ENCODE data around the gene CMTM4. TPM values are rescaled to one million over a fixed set of nuclear protein-coding genes. Genes with fewer than 3 reads are reported as not detected.
"Not testable (repeated sequence)": the region's sequence is repeated elsewhere in the genome, so short reads cannot be mapped to it uniquely, and the experiment has no call there.

Gene CMTM4
- total and polyA plus RNA-seq, 4 experiments from 2014 or later, result 0.21 to 2.2 (median 2.0) TPM; not detected in 1

DNA sequence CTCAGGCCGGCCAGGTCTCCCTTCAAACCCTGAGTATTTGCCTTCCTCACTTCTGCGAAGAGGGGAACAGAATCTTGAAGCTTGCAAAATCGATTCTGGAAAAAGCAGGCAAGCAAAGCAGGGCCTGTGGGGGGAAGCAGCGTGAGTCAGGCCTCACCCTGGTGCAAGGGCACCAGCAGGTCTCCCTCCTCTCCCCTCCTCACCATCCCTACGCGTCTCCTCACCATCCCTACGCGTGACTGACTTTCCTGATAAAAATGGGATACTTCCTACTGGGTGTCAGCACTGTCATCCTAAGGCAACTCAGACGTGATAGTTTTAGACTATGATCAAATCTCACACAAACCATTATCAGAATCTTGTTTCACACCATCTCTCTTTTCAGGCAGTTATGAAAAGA is 80.0 kb downstream of the CMTM4 start:
- Mint-ChIP-seq H3K9me3 (no peaks in the 10 kb centered on the region), H3K4me3 (no peak overlapping the region), H3K4me1 (no peaks in the 10 kb centered on the region), H3K27me3 (no peaks in the 10 kb centered on the region), H3K27ac (no peak overlapping the region), H3K36me3 (peaks cover 1 to 17% of the 10 kb centered on the region in 2 donors)
- Histone ChIP-seq H3K27ac (ENCODE audit: low read depth, low read length) (no peak overlapping the region), H3K4me3 (ENCODE audit: low read length in 2 of 2) (no peak overlapping the region), H3K9me3 (ENCODE audit: control insufficient read depth in 1 of 2, low read length in 2 of 2) (no peaks in the 10 kb centered on the region), H3K27me3 (ENCODE audit: insufficient read depth, low read length) (no peaks in the 10 kb centered on the region), H3K36me3 (ENCODE audit: insufficient read depth, low read length) (peaks cover 19% of the 10 kb centered on the region), H3K4me1 (ENCODE audit: insufficient read depth, low read length) (no peaks in the 10 kb centered on the region)
- POLR2A ChIA-PET (ENCODE audit: partially characterized antibody), result interaction anchor here (0.6 to 0.7 kb wide), 2 partner anchors 13 to 254 kb away, joined by 3 read pairs; no protein-coding TSS in a partner anchor
- no peak for DNase-seq
- CTCF ChIA-PET (ENCODE audit: partially characterized antibody), result interaction anchor here (2.7 kb wide), 1 partner anchor 8 kb away, joined by 16 read pairs; no protein-coding TSS in a partner anchor
- intact Hi-C loops (cut with micrococcal nuclease), result no loop called here

DNA sequence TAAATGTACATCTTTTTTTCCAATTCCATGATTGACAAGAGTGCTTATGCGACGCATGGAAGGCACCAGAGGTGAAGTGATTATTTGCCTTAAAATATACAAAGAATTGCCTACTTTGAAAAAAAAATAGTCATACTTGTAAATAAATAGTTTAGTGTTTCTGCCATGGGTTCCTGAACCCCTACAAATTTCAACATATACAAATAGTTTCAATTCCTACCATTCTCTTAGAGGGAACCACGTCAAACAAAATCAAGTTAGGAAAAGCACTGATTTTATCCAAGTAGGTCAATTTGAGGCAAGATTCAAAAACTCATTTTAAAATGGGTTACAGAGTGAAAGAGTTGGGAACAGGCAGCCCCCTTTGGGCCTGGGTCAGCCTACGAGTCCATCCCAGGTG is 80.4 kb downstream of the CMTM4 start:
- Mint-ChIP-seq H3K27ac (no peak overlapping the region), H3K4me1 (no peaks in the 10 kb centered on the region), H3K27me3 (no peaks in the 10 kb centered on the region), H3K9me3 (no peaks in the 10 kb centered on the region), H3K36me3 (peaks cover 5 to 21% of the 10 kb centered on the region in 2 donors), H3K4me3 (no peak overlapping the region)
- CTCF ChIA-PET (ENCODE audit: partially characterized antibody), result no interaction called here
- POLR2A ChIA-PET (ENCODE audit: partially characterized antibody), result no interaction called here
- intact Hi-C loops (cut with micrococcal nuclease), result no loop called here
- Histone ChIP-seq H3K9me3 (ENCODE audit: control insufficient read depth in 1 of 2, low read length in 2 of 2) (no peaks in the 10 kb centered on the region), H3K36me3 (ENCODE audit: insufficient read depth, low read length) (peaks cover 23% of the 10 kb centered on the region), H3K27ac (ENCODE audit: low read depth, low read length) (no peak overlapping the region), H3K4me1 (ENCODE audit: insufficient read depth, low read length) (no peaks in the 10 kb centered on the region), H3K27me3 (ENCODE audit: insufficient read depth, low read length) (no peaks in the 10 kb centered on the region), H3K4me3 (ENCODE audit: low read length in 2 of 2) (no peak overlapping the region)
- DNase-seq, result no peak

GRCh38 chr16:66614161-66614802 is 82.3 kb downstream of the CMTM4 start:
- H3K4me1 ChIP-seq (ENCODE audit: insufficient read depth, low read length), result no peaks in the 10 kb centered on the region
- no peaks in the 10 kb centered on the region for H3K9me3 ChIP-seq (ENCODE audit: control insufficient read depth in 1 of 2, low read length in 2 of 2)
- intact Hi-C loops (cut with micrococcal nuclease), result no loop called here
- no peak overlapping the region for H3K27ac Mint-ChIP-seq
- no peaks in the 10 kb centered on the region for H3K27me3 ChIP-seq (ENCODE audit: insufficient read depth, low read length)
- no peaks in the 10 kb centered on the region for H3K9me3 Mint-ChIP-seq
- DNase-seq, result no peak
- H3K36me3 ChIP-seq (ENCODE audit: insufficient read depth, low read length), result peaks cover 42% of the 10 kb centered on the region
- POLR2A ChIA-PET (ENCODE audit: partially characterized antibody), result no interaction called here
- H3K4me1 Mint-ChIP-seq, result no peaks in the 10 kb centered on the region
- peaks cover 13 to 29% of the 10 kb centered on the region in 2 donors for H3K36me3 Mint-ChIP-seq
- H3K4me3 ChIP-seq (ENCODE audit: low read length in 2 of 2), result no peak overlapping the region
- CTCF ChIA-PET (ENCODE audit: partially characterized antibody), result interaction anchor here (1.3 kb wide), 1 partner anchor 37 kb away, joined by 4 read pairs; no protein-coding TSS in a partner anchor
- no peak overlapping the region for H3K27ac ChIP-seq (ENCODE audit: low read depth, low read length)
- H3K27me3 Mint-ChIP-seq, result no peaks in the 10 kb centered on the region
- H3K4me3 Mint-ChIP-seq, result no peak overlapping the region

DNA sequence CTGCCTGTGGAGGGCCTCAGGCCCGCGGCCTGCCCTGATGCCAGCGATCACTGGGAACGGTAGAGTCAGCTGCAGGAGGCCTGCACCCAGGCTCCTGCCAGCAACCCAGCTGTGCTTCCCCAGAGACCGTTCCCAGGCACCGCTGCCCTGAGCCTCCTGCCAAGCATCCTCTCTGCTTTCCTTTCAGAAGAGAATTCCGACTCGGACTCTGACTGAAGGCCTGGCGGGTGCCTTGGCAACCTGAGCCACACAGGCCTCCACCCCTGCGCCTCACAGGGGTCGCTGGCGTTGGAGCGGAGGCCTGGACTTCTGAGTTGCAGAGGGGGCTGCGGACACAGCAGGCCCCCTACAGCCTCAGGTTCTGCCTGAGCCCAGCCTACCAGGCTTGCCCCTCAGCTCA is 84.1 kb downstream of the CMTM4 start:
- H3K27ac ChIP-seq (ENCODE audit: low read depth, low read length), result no peak overlapping the region
- no peaks in the 10 kb centered on the region for H3K27me3 ChIP-seq (ENCODE audit: insufficient read depth, low read length)
- no peak overlapping the region for H3K4me3 Mint-ChIP-seq
- H3K36me3 ChIP-seq (ENCODE audit: insufficient read depth, low read length), result peaks cover 48% of the 10 kb centered on the region
- no peak overlapping the region for H3K4me3 ChIP-seq (ENCODE audit: low read length in 2 of 2)
- peaks cover 18% of the 10 kb centered on the region for H3K4me1 ChIP-seq (ENCODE audit: insufficient read depth, low read length)
- intact Hi-C loops (cut with micrococcal nuclease), result no loop called here
- POLR2A ChIA-PET (ENCODE audit: partially characterized antibody), result no interaction called here
- H3K27ac Mint-ChIP-seq, result peak overlapping the region in 1 of 7 donors; percentile 75
- CTCF ChIA-PET (ENCODE audit: partially characterized antibody), result interaction anchor here (1.4 kb wide), 1 partner anchor 22 kb away, joined by 3 read pairs; no protein-coding TSS in a partner anchor
- peaks cover 3 to 16% (median 9%) of the 10 kb centered on the region in 4 donors for H3K4me1 Mint-ChIP-seq
- H3K9me3 Mint-ChIP-seq, result no peaks in the 10 kb centered on the region
- DNase-seq, result no peak
- H3K9me3 ChIP-seq (ENCODE audit: control insufficient read depth in 1 of 2, low read length in 2 of 2), result no peaks in the 10 kb centered on the region
- no peaks in the 10 kb centered on the region for H3K27me3 Mint-ChIP-seq
- peaks cover 13 to 34% of the 10 kb centered on the region in 2 donors for H3K36me3 Mint-ChIP-seq

DNA sequence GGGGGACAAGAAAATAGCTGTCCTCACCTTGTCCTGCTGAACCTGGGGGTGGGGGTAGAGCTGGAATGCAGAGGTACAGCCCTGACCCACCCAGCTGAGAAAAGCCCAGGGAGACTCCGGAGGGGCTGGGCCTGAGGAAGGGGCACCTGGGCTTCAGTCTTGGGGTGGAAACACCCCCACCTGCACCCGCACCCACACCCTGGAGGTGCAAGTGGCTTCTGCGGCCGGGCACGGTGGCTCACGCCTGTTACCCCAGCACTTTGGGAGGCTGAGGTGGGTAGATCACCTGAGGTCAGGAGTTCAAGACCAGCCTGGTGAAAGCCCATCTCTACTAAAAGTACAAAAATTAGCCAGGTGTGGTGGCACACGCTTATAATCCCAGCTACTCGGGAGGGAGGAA is 84.6 kb downstream of the CMTM4 start:
- DNase-seq; H3K27me3 Mint-ChIP-seq; H3K27ac Mint-ChIP-seq; intact Hi-C loops (cut with micrococcal nuclease); H3K9me3 Mint-ChIP-seq; H3K4me3 Mint-ChIP-seq; H3K4me3 ChIP-seq (ENCODE audit: low read length in 2 of 2); H3K27ac ChIP-seq (ENCODE audit: low read depth, low read length); H3K27me3 ChIP-seq (ENCODE audit: insufficient read depth, low read length); POLR2A ChIA-PET (ENCODE audit: partially characterized antibody); H3K9me3 ChIP-seq (ENCODE audit: control insufficient read depth in 1 of 2, low read length in 2 of 2); CTCF ChIA-PET (ENCODE audit: partially characterized antibody): not testable (repeated sequence)
- H3K4me1 Mint-ChIP-seq, result peaks cover 3 to 21% (median 12%) of the 10 kb centered on the region in 4 donors
- H3K36me3 Mint-ChIP-seq, result peaks cover 13 to 34% of the 10 kb centered on the region in 2 donors
- peaks cover 48% of the 10 kb centered on the region for H3K36me3 ChIP-seq (ENCODE audit: insufficient read depth, low read length)
- peaks cover 24% of the 10 kb centered on the region for H3K4me1 ChIP-seq (ENCODE audit: insufficient read depth, low read length)

GRCh38 chr16:66610111-66610820 is 86.3 kb downstream of the CMTM4 start:
- Histone ChIP-seq H3K36me3 (ENCODE audit: insufficient read depth, low read length) (peaks cover 48% of the 10 kb centered on the region), H3K27me3 (ENCODE audit: insufficient read depth, low read length) (no peaks in the 10 kb centered on the region), H3K4me1 (ENCODE audit: insufficient read depth, low read length) (peaks cover 37% of the 10 kb centered on the region), H3K27ac (ENCODE audit: low read depth, low read length) (no peak overlapping the region), H3K9me3 (ENCODE audit: control insufficient read depth in 1 of 2, low read length in 2 of 2) (no peaks in the 10 kb centered on the region), H3K4me3 (ENCODE audit: low read length in 2 of 2) (no peak overlapping the region)
- H3K9me3 Mint-ChIP-seq, result no peaks in the 10 kb centered on the region
- ChIA-PET CTCF (ENCODE audit: partially characterized antibody) (interaction anchor here (0.8 to 4.1 kb wide), 9 partner anchors 36 to 220 kb away, joined by 3 to 51 read pairs (median 7); partner anchors contain the start of gene CKLF), POLR2A (ENCODE audit: partially characterized antibody) (no interaction called here)
- H3K4me1 Mint-ChIP-seq, result peaks cover 9 to 34% (median 22%) of the 10 kb centered on the region in 4 donors
- no peaks in the 10 kb centered on the region for H3K27me3 Mint-ChIP-seq
- H3K4me3 Mint-ChIP-seq, result no peak overlapping the region
- intact Hi-C loops (cut with micrococcal nuclease), result no loop called here
- H3K36me3 Mint-ChIP-seq, result peaks cover 13 to 33% of the 10 kb centered on the region in 2 donors
- DNase-seq, result no peak
- peak overlapping the region in 1 of 7 donors; percentile 59 for H3K27ac Mint-ChIP-seq

DNA sequence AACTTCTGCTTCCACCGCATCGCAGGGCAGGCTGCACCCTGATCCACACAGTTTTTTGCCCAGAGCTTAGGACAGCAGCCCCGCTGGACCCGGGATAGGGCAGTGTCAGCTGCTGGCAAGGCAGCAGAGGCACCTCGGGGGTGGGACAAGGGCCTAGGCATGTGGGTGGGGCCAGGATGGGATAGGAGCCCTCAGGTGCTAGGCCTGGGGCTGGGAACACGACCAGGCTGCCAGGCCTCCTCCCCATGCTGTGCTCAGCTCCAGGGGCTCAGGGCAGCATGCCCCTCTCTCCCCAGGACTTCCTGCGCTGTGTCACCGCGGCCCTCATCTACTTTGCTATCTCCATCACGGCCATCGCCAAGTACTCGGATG is 87.4 kb downstream of the CMTM4 start:
- Histone ChIP-seq H3K4me1 (ENCODE audit: insufficient read depth, low read length) (peaks cover 37% of the 10 kb centered on the region), H3K36me3 (ENCODE audit: insufficient read depth, low read length) (peaks cover 48% of the 10 kb centered on the region), H3K27ac (ENCODE audit: low read depth, low read length) (peak overlapping the region; percentile 48), H3K27me3 (ENCODE audit: insufficient read depth, low read length) (no peaks in the 10 kb centered on the region), H3K4me3 (ENCODE audit: low read length in 2 of 2) (no peak overlapping the region), H3K9me3 (ENCODE audit: control insufficient read depth in 1 of 2, low read length in 2 of 2) (no peaks in the 10 kb centered on the region)
- H3K27ac Mint-ChIP-seq, result peak overlapping the region in 2 of 7 donors; percentile 22 to 68
- no peak for DNase-seq
- no peak overlapping the region for H3K4me3 Mint-ChIP-seq
- H3K27me3 Mint-ChIP-seq, result no peaks in the 10 kb centered on the region
- intact Hi-C loops (cut with micrococcal nuclease), result loop anchor here (5.0 kb wide), 1 partner anchor 88 kb away; the partner anchor contains the start of gene CMTM4
- ChIA-PET CTCF (ENCODE audit: partially characterized antibody) (interaction anchor here (0.6 to 4.1 kb wide), 49 partner anchors 9 to 259 kb away, joined by 3 to 51 read pairs (median 6); partner anchors contain the start of genes CKLF, CMTM2, CMTM4 and DYNC1LI2), POLR2A (ENCODE audit: partially characterized antibody) (interaction anchor here (0.6 to 2.1 kb wide), 6 partner anchors 10 to 259 kb away, joined by 3 to 14 read pairs (median 6); partner anchors contain the start of gene CKLF)
- peaks cover 9 to 34% (median 23%) of the 10 kb centered on the region in 4 donors for H3K4me1 Mint-ChIP-seq
- peaks cover 13 to 33% of the 10 kb centered on the region in 2 donors for H3K36me3 Mint-ChIP-seq
- H3K9me3 Mint-ChIP-seq, result no peaks in the 10 kb centered on the region
